ENCODE results near the gene ACOXL.

ACOXL gene

DNA sequence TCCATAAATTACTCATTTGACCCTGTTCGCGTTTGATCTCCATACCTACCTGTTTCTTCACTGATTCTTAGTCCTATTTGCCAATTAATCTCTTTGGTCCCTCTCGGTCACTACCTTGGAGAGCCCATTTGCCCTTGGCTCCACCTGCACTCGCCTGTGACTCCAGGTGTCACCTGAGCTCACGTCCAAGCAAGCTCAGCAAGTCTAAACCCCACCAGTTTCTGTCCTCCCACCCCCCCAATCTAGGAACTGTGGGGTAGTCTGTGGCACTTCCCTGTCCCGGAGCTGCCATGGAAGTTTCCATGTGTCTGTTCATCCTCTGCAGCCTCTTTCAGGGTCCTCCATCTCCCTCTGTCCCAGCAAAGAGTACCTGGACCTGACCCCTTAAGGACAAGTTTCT lies 320.2 kb downstream of the ACOXL start:
- H3K4me3 ChIP-seq (replicated peaks; ENCODE audit: low read depth, low read length), result no peak overlapping the region
- H3K36me3 ChIP-seq (ENCODE audit: control insufficient read depth, insufficient read depth, low read length), result no peaks in the 10 kb centered on the region
- TF ChIP-seq, protein P1, sequence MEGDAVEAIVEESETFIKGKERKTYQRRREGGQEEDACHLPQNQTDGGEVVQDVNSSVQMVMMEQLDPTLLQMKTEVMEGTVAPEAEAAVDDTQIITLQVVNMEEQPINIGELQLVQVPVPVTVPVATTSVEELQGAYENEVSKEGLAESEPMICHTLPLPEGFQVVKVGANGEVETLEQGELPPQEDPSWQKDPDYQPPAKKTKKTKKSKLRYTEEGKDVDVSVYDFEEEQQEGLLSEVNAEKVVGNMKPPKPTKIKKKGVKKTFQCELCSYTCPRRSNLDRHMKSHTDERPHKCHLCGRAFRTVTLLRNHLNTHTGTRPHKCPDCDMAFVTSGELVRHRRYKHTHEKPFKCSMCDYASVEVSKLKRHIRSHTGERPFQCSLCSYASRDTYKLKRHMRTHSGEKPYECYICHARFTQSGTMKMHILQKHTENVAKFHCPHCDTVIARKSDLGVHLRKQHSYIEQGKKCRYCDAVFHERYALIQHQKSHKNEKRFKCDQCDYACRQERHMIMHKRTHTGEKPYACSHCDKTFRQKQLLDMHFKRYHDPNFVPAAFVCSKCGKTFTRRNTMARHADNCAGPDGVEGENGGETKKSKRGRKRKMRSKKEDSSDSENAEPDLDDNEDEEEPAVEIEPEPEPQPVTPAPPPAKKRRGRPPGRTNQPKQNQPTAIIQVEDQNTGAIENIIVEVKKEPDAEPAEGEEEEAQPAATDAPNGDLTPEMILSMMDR (IDR thresholded peaks at IDR 0.05; ENCODE audit: insufficient read depth, low read length, poor library complexity, severe bottlenecking), result no peak
- DNase-seq (ENCODE audit: extremely low read depth, insufficient read length), result no peak
- peaks cover 2% of the 10 kb centered on the region; the same call in 1 of the 2 replicates for H3K27me3 ChIP-seq (replicated peaks; ENCODE audit: control insufficient read depth, insufficient read depth, low read length)

DNA sequence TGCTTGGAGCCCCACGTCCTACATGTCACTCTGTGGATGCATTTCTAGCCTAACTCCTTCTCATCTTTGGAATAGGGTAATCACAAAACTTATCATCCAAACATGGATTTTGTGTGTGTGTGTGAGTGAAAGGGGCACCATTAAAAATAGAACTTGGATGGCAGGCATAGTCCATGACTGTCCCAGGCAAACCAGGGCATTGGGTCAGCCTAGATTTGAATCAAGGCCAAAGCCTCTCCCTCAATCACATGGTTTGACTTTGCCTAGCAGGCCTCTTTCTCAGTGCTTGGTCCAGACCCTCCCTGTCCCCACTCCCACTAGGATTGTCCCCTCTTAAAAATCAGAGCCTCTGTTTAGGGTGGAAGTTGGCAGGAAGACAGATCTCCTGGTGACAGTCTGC lies 320.9 kb downstream of the ACOXL start:
- no peak for DNase-seq (ENCODE audit: extremely low read depth, insufficient read length)
- peaks cover 2% of the 10 kb centered on the region; the same call in 1 of the 2 replicates for H3K27me3 ChIP-seq (replicated peaks; ENCODE audit: control insufficient read depth, insufficient read depth, low read length)
- TF ChIP-seq, protein P1 (IDR thresholded peaks at IDR 0.05; ENCODE audit: insufficient read depth, low read length, poor library complexity, severe bottlenecking), result no peak
- H3K4me3 ChIP-seq (replicated peaks; ENCODE audit: low read depth, low read length), result no peak overlapping the region
- no peaks in the 10 kb centered on the region for H3K36me3 ChIP-seq (ENCODE audit: control insufficient read depth, insufficient read depth, low read length)

DNA sequence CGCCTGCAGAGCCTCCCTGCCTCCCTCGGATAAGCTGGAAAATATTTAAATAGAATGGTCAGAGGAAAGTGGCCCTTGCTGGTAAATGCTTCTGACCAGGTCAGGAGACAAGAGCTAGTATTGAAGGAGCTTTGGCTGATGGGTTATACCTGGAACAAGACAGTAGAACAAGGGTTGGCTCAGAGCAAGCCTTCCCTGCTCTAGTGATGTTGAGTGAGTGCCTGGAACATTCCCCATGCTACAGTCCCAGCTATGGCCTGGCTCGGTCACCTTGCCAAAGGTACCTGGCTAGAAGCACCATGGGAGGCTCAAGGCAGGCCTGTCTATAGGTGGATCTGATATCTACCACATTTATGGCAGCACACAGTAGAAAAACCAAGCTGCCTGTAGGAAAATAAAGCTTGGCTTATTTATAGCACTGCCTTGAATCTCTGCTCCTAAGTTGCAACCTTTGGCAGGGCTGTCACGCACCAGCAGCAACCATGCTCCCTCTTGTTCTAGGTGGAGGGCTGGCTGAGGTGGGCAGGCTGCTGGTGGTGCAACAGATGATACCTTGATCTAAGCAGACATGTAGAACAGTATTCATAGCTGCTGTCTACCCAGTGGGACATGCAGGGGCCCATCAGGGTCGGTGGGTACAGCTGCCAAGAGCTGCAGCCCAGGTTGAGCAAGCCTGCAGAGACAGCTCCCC lies 321.6 kb downstream of the ACOXL start:
- peaks cover 2% of the 10 kb centered on the region; the same call in 1 of the 2 replicates for H3K27me3 ChIP-seq (replicated peaks; ENCODE audit: control insufficient read depth, insufficient read depth, low read length)
- TF ChIP-seq, protein P1 (IDR thresholded peaks at IDR 0.05; ENCODE audit: insufficient read depth, low read length, poor library complexity, severe bottlenecking), result no peak
- DNase-seq (ENCODE audit: extremely low read depth, insufficient read length), result no peak
- no peaks in the 10 kb centered on the region for H3K36me3 ChIP-seq (ENCODE audit: control insufficient read depth, insufficient read depth, low read length)
- no peak overlapping the region for H3K4me3 ChIP-seq (replicated peaks; ENCODE audit: low read depth, low read length)

DNA sequence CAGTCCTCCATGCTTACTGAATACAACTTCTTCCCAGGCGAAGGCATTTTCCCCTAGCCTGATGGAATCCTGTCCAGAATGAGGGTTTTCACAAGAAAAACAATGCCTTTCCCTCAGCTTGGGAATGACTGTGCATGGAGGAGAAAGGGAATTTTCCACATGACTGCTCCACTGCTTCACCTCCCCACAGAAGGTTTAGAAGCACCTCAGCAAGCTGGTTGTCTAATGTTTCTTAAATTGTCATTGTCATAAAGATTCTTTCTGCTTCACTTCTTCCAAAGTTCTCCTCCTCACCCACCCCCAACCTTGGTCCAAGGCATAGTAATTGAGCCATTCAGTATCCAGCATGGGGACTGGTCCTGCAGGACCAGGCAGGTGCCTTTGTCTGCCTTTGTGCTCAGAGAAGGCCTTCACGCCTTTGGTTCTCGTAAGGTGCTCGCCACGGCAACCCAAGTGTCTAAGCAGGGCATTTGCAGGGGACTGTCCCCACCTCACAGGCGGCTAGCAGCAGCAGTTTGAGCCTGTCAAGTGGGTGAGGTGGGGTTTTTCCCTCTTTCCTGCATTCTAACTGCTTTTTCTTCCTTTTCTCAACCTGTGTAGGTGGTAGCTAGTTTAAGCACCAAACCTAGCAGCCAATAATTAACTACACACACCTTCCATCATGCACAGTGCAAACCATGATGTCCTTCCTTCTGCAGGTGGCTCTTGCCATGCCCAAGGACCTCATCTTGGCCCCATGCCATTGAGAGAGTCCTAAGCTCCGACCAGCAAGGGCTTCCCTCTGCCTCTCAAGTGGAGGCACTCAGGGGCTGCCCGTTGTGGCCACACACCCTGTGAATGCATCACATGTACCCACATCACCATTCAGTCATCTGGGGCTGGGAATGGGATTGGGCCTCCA lies 322.7 kb downstream of the ACOXL start:
- peak; percentile 43 for DNase-seq (ENCODE audit: extremely low read depth, insufficient read length)
- H3K4me3 ChIP-seq (replicated peaks; ENCODE audit: low read depth, low read length), result no peak overlapping the region
- TF ChIP-seq, protein P1 (IDR thresholded peaks at IDR 0.05; ENCODE audit: insufficient read depth, low read length, poor library complexity, severe bottlenecking), result no peak
- no peaks in the 10 kb centered on the region for H3K36me3 ChIP-seq (ENCODE audit: control insufficient read depth, insufficient read depth, low read length)
- peaks cover 2% of the 10 kb centered on the region; the same call in 1 of the 2 replicates for H3K27me3 ChIP-seq (replicated peaks; ENCODE audit: control insufficient read depth, insufficient read depth, low read length)

DNA sequence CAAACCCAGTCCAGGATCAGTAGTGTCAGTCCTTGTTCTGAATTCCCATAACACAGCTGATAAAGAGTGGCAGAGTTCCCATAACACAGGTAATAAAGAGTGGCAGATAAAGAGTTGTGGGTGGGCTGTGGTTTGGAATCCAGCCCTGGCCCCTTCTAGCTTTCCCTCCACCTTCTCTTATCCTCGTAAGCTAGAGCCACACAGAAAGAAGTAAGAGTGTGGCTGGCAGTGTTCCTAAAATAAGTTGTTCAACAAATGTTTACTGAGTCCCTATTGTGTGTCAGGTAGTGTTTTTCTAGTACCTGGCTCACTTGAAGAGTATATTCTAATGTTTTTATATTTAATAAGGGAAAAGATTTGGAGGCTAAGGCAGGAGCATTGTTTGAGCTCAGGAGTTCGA lies 323.4 kb downstream of the ACOXL start:
- Histone ChIP-seq H3K27me3 (replicated peaks; ENCODE audit: control insufficient read depth, insufficient read depth, low read length) (peaks cover 2% of the 10 kb centered on the region; the same call in 1 of the 2 replicates), H3K4me3 (replicated peaks; ENCODE audit: low read depth, low read length) (no peak overlapping the region), H3K36me3 (ENCODE audit: control insufficient read depth, insufficient read depth, low read length) (no peaks in the 10 kb centered on the region)
- no peak for DNase-seq (ENCODE audit: extremely low read depth, insufficient read length)
- TF ChIP-seq, protein P1 (IDR thresholded peaks at IDR 0.05; ENCODE audit: insufficient read depth, low read length, poor library complexity, severe bottlenecking), result no peak

Measured in GM06990 (cell line).